AG04449 (cell line): Measurements from ENCODE around the gene FBXL17.

Source experiments
- CTCF ChIA-PET: fragments of 350-600 bp; formaldehyde crosslinking; extraction: SDS; loops from one replicate; lab custom pipeline; 2021; ENCODE audit warnings: antibody characterized with exemption; lab: Yijun Ruan, JAX
- POLR2A ChIA-PET: fragments of 400-600, 350-600 bp; formaldehyde crosslinking; extraction: SDS; loops from one replicate; lab custom pipeline; 2020; ENCODE audit warnings: antibody characterized with exemption, inconsistent platforms; lab: Yijun Ruan, JAX
- DNase-seq: peaks from one replicate; pipeline ENCODE4 v3.0.0-alpha.2; 2010; ENCODE audit warnings: low read depth, low spot score
- H3K4me3 ChIP-seq: 2 replicates; pipeline ENCODE4 v1.5.1; 2011; ENCODE audit warnings: low read depth, mild to moderate bottlenecking, control low read depth, low read length
- CTCF ChIP-seq: IDR thresholded peaks from one replicate; pipeline ENCODE4 v1.5.1; 2011; ENCODE audit warnings: mild to moderate bottlenecking, moderate library complexity, low read length, control low read depth, inconsistent platforms; ENCODE audit not compliant: insufficient read depth; ENCODE audit errors: missing control alignments

FBXL17 gene

DNA sequence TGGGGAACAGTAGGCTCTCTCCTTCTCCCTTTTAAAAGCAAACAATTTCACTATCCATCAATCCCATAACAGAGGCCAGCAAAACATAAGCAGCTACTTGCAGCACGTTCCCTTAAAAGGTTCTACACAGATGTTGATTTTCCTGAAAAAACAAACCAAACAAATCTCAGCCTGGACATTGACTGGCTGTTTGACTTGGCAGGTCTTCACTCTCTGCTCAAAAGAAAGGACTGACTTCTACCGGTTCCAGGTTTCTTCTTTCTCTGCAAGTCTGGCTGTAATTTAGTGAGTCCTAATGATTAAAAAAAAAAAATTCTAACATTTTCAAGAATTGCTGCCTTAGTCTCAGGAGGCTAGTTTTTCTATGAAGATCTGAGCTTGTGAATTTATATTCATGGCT, 508.0 kb downstream of the FBXL17 start:
- DNase-seq: no peak
- ChIA-PET POLR2A (no interaction called here), CTCF (no interaction called here)
- H3K4me3 ChIP-seq: no peak overlapping the region
- no peak for TF ChIP-seq CTCF

DNA sequence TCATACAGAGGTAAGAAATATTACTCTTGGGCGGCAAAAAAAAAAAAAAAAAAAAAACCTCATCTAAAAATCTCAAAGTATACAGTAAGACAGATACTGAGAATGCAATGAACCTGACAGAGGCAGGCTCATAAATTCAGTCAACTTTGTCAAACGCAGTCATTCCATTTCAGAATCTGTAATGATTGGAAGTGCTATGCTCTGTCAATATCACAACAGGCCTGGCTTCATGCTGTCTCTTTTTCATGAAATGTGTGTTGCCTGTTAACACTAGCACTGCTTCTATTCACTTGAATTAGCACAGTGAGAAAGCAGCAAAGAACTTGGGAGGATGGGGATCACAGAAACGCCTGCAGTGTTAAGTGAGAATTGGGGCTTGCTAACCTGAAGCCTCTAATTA, 510.9 kb downstream of the FBXL17 start:
- CTCF ChIA-PET: interaction anchor here (0.7 kb wide), 1 partner anchor 16 kb away, joined by 3 read pairs; no protein-coding TSS in a partner anchor
- POLR2A ChIA-PET: no interaction called here
- TF ChIP-seq CTCF: no peak
- H3K4me3 ChIP-seq: no peak overlapping the region
- DNase-seq: no peak

GRCh38 chr5:107869438-107870115, 512.3 kb downstream of the FBXL17 start:
- POLR2A ChIA-PET: no interaction called here
- CTCF ChIA-PET: no interaction called here
- no peak overlapping the region for H3K4me3 ChIP-seq
- DNase-seq: peak; percentile 29
- no peak for TF ChIP-seq CTCF

DNA sequence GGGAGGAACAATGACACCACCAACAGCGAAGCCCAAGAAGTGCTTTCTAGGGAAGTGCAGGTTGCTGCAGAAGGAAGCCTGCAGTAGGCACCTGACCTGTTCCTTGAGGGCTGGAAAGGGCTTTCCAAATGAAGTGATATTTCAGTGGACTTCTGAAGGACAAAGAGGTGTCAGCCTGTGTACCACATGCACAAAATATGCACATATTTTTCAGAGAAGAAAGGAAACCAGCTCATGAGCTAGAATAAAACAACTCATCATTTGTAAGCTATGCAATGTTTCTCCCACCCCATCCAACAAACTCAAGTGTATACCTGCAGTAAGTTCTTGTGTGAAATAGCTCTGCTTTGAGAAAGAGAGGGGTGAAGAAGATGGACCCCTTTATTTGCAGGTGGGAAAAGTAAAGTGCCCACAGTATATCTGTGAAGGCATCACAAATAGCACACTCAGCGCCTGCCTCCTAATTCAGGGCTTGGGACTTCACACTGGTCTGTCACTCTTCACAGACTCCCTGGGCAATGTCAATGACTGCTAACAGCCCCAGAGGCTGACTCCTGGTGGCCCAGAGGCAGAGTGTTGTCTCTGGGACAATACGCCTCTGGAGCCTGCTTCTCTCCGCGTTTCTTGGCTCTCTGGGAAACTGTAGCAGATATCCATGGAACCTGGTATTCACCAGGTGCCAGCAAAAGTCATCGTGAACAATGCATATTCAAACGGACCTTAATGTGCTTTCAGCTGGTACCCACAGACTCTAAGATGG, 513.1 kb downstream of the FBXL17 start:
- ChIA-PET CTCF (no interaction called here), POLR2A (no interaction called here)
- DNase-seq: no peak
- no peak overlapping the region for H3K4me3 ChIP-seq
- TF ChIP-seq CTCF: no peak

GRCh38 chr5:107867266-107867665, 514.6 kb downstream of the FBXL17 start:
- ChIA-PET POLR2A (no interaction called here), CTCF (interaction anchor here (1.1 kb wide), 1 partner anchor 14 kb away, joined by 4 read pairs; no protein-coding TSS in a partner anchor)
- no peak for TF ChIP-seq CTCF
- no peak for DNase-seq
- no peak overlapping the region for H3K4me3 ChIP-seq

- DNase-seq: no peak
- CTCF ChIA-PET: no interaction called here
- POLR2A ChIA-PET: no interaction called here
- TF ChIP-seq CTCF: no peak
- no peak overlapping the region for H3K4me3 ChIP-seq
Measured at GRCh38 chr5:107864793-107865192, 517.1 kb downstream of the FBXL17 start.
